Brain microvascular endothelial cell (primary cell): ENCODE measurements around the gene NLRC5.

Experiments used
- DNase-seq: peaks from one replicate; pipeline ENCODE4 v3.0.0-alpha.2; 2020
- H3K27ac ChIP-seq: fragments of 250-450 bp; sonication (Bioruptor Pico); 2 replicates; pipeline ENCODE4 v1.5.1; 2020; ENCODE audit warnings: mild to moderate bottlenecking, moderate library complexity
- H3K27me3 ChIP-seq: fragments of 250-450 bp; sonication (Bioruptor Pico); replicated peaks from 2 replicates; pipeline ENCODE4 v1.5.1; 2020; ENCODE audit warnings: mild to moderate bottlenecking
- H3K36me3 ChIP-seq: fragments of 250-450 bp; sonication (Bioruptor Pico); replicated peaks from 2 replicates; pipeline ENCODE4 v1.5.1; 2020; ENCODE audit warnings: mild to moderate bottlenecking
- H3K4me3 ChIP-seq: 2 replicates; pipeline ENCODE4 v1.5.1; 2011; ENCODE audit warnings: low read depth, mild to moderate bottlenecking, control low read depth, low read length, moderate library complexity
- CTCF ChIP-seq: IDR thresholded peaks from 2 replicates; pipeline ENCODE4 v1.5.1; 2011; ENCODE audit warnings: low read depth, mild to moderate bottlenecking, moderate library complexity, low read length, control low read depth, inconsistent platforms; ENCODE audit errors: missing control alignments
- in situ Hi-C: cut with HindIII; loops from 2 replicates; pipeline ENCODE4 v1.10.0; 2017; ENCODE audit warnings: low sequenced_read_pairs, low pct_ligation_motif_present

Gene NLRC5

DNA sequence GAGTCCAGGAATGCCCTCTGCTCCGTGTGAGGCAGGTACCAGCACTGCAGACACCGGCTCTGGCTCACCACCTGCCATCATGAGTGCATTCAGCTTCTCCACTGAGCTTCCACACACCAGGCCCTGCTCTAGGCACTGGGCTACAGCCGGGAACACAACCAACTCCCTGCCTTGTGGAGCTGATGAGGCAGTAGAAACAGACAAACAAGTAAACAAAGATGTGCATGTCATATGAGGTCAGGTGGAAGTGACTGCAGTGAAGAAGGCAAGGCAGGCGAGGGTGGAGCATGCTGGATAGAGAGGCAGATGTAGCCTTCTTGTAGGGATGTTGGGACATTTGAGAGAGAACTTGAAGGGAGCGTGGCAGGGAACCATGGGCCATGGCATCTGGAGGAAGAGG lies 5.0 kb downstream of the NLRC5 start:
- no peak overlapping the region for H3K27ac ChIP-seq

GRCh38 chr16:56995136-56995805 lies 5.9 kb downstream of the NLRC5 start:
- H3K4me3 ChIP-seq: no peak overlapping the region
- in situ Hi-C loops: no loop called here
- no peak for DNase-seq
- no peak for TF ChIP-seq CTCF
- H3K27me3 ChIP-seq: no peaks in the 10 kb centered on the region
- H3K27ac ChIP-seq: no peak overlapping the region
- no peaks in the 10 kb centered on the region for H3K36me3 ChIP-seq

More for the DNA sequence above, 5.0 kb downstream of the NLRC5 start:
- Histone ChIP-seq H3K4me3 (no peak overlapping the region), H3K27me3 (no peaks in the 10 kb centered on the region), H3K36me3 (no peaks in the 10 kb centered on the region)
- no peak for TF ChIP-seq CTCF
- in situ Hi-C loops: no loop called here
- no peak for DNase-seq

DNA sequence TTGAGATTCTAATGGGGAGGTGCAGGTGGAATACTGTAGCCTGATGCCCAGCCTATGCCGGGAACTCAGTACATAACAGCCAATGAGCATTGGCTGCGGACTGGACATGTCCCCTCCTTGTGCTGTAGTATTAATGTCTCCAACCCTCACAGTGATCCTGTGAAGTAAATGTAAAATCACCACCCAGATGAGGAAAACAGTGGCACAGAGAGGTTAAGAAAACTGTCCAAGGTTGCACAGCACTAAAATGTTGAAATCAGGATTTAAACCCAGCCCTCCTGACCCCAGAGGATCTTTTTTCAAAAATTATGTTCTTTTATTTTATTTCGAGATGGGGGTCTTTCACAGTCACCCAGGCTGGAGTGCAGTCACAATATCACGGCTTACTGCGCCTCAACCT lies 7.9 kb downstream of the NLRC5 start:
- in situ Hi-C loops: no loop called here
- H3K36me3 ChIP-seq: no peaks in the 10 kb centered on the region

DNA sequence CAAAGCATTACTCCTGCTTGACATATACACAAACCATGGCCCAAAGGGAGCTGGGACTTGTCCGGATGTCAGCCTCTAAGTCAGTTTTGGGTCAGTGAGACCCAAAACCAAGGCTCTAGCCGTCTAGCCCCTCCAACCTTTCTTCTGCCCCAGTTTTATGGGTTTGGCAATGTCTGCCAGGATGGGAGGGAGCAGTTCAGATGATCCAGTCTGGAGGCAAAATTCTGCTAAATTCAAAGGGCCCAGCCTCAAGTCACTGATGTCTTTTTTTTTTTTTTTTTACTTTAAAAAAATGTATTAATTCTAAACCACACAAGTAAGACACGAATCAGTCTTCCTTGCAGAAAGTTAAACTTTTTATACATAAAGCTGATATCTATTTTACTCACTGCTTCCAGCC lies 8.6 kb downstream of the NLRC5 start:
- no peaks in the 10 kb centered on the region for H3K36me3 ChIP-seq
- no peak for DNase-seq
- in situ Hi-C loops: no loop called here
- TF ChIP-seq CTCF: no peak
- no peaks in the 10 kb centered on the region for H3K27me3 ChIP-seq
- no peak overlapping the region for H3K4me3 ChIP-seq
- H3K27ac ChIP-seq: no peak overlapping the region

More for the DNA sequence above, 7.9 kb downstream of the NLRC5 start:
- no peak for DNase-seq
- H3K4me3 ChIP-seq: no peak overlapping the region
- H3K27ac ChIP-seq: no peak overlapping the region
- no peak for TF ChIP-seq CTCF
- H3K27me3 ChIP-seq: no peaks in the 10 kb centered on the region

DNA sequence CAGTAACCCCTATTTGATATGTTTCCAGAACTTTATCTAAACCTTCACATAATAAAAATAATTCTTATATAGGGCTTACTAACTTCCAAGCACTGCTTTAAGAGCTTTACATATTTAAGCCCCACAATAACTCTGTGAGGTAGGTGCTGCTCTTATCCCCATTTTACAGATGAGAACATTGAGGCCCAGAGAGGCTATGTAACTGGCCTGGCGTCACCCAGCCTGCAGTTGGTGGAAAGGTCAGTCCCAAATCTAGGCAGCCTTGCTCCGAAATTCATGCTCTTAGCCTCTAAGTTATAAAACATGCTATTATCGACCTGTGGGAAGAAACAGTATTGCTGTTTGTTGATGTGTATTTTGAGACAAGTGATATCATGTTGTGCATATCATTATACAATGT lies 9.0 kb downstream of the NLRC5 start:
- H3K4me3 ChIP-seq: no peak overlapping the region
- no peak overlapping the region for H3K27ac ChIP-seq
- H3K36me3 ChIP-seq: no peaks in the 10 kb centered on the region

More for the DNA sequence above, 9.0 kb downstream of the NLRC5 start:
- in situ Hi-C loops: no loop called here
- TF ChIP-seq CTCF: no peak
- no peak for DNase-seq
- H3K27me3 ChIP-seq: no peaks in the 10 kb centered on the region
